Measurements from ENCODE around the gene NACA2. TPM values are rescaled to one million over a fixed set of nuclear protein-coding genes. Genes with fewer than 3 reads are reported as not detected.
"Not testable (repeated sequence)": the region's sequence is repeated elsewhere in the genome, so short reads cannot be mapped to it uniquely, and the experiment has no call there.

NACA2 gene
- polyA plus RNA-seq, 2 of the 4 experiments (the other 2 are of a cell fraction): 0.34 to 0.40 TPM

GRCh38 chr17:61575983-61576382 lies 15.0 kb downstream of the NACA2 start:
- H3K9me3 ChIP-seq: peaks cover 6% of the 10 kb centered on the region; the same call in 2 of the 3 replicates
- 96% methylated on average over 2 of the region's 2 CpGs for WGBS (ENCODE audit: missing lambda C conversion rate)
- no peak overlapping the region for H3K4me3 ChIP-seq
- CTCF ChIA-PET: interaction anchor here (0.5 to 9.8 kb wide), 9 partner anchors 9 to 604 kb away, joined by 3 to 357 read pairs (median 3); no protein-coding TSS in a partner anchor
- no peak overlapping the region for H3K4me2 ChIP-seq
- H3K27ac ChIP-seq: no peak overlapping the region
- peaks cover 23% of the 10 kb centered on the region for H3K4me1 ChIP-seq
- no peak for ATAC-seq
- TF ChIP-seq TFCP2L1 (CRISPR knock-in tag; IDR thresholded peaks at IDR 0.05): no peak
- TF ChIP-seq HOXA7 (CRISPR knock-in tag; IDR thresholded peaks at IDR 0.05): no peak
- no peak for TF ChIP-seq HOXB5 (CRISPR knock-in tag; IDR thresholded peaks at IDR 0.05)
- TF ChIP-seq E2F6 (IDR thresholded peaks at IDR 0.05; ENCODE audit: borderline replicate concordance, low read depth): no peak
- TF ChIP-seq CEBPB (IDR thresholded peaks at IDR 0.05): no peak
- no peak for TF ChIP-seq RARB (CRISPR knock-in tag; IDR thresholded peaks at IDR 0.05)
- TF ChIP-seq HMGXB4 (CRISPR knock-in tag; IDR thresholded peaks at IDR 0.05; ENCODE audit: borderline replicate concordance): no peak
- TF ChIP-seq, protein P1, sequence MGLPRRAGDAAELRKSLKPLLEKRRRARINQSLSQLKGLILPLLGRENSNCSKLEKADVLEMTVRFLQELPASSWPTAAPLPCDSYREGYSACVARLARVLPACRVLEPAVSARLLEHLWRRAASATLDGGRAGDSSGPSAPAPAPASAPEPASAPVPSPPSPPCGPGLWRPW (IDR thresholded peaks at IDR 0.05): no peak
- TF ChIP-seq SREBF2 (IDR thresholded peaks at IDR 0.05): no peak
- TF ChIP-seq BHLHE40 (IDR thresholded peaks at IDR 0.05; ENCODE audit: low read depth, low read length): no peak
- no peak for TF ChIP-seq ESRRA (IDR thresholded peaks at IDR 0.05; ENCODE audit: borderline replicate concordance, low read length)
- no peak for DNase-seq (ENCODE audit: low read depth in 1 of 2, low spot score in 1 of 2)
- POLR2A ChIA-PET: interaction anchor here (2.9 kb wide), 1 partner anchor 164 kb away, joined by 21 read pairs; no protein-coding TSS in a partner anchor
- FAIRE-seq: peak; percentile 18

GRCh38 chr17:61575352-61575975 lies 15.6 kb downstream of the NACA2 start:
- ChIA-PET POLR2A (interaction anchor here (2.9 kb wide), 1 partner anchor 163 kb away, joined by 21 read pairs; no protein-coding TSS in a partner anchor), CTCF (interaction anchor here (0.5 to 9.8 kb wide), 25 partner anchors 8 to 633 kb away, joined by 3 to 357 read pairs (median 4); no protein-coding TSS in a partner anchor)
- 55% methylated on average over 5 of the region's 5 CpGs for WGBS (ENCODE audit: missing lambda C conversion rate)
- H3K4me1 ChIP-seq: peaks cover 18% of the 10 kb centered on the region
- FAIRE-seq: peak; percentile 7
- no peak for TF ChIP-seq ZC3H11A (IDR thresholded peaks at IDR 0.05)
- no peak for TF ChIP-seq FOSL2 (IDR thresholded peaks at IDR 0.05)
- peak; percentile 64 for TF ChIP-seq FOSL2 (CRISPR knock-in tag; IDR thresholded peaks at IDR 0.05)
- no peak for DNase-seq (ENCODE audit: low read depth in 1 of 2, low spot score in 1 of 2)
- H3K9me3 ChIP-seq: peaks cover 11% of the 10 kb centered on the region
- peak overlapping the region; percentile 57 to 72 for H3K27ac ChIP-seq
- ATAC-seq: peak; percentile 71 to 75
- H3K4me2 ChIP-seq: peak overlapping the region; percentile 60
- H3K4me3 ChIP-seq: no peak overlapping the region

- peak; percentile 80 to 88 for DNase-seq (ENCODE audit: low read depth in 1 of 2, low spot score in 1 of 2)
- H3K27ac ChIP-seq: peak overlapping the region; percentile 57 to 72
These were observed 16.3 kb downstream of the NACA2 start for GRCh38 chr17:61574542-61575351.

GRCh38 chr17:61572547-61572946 lies 18.5 kb downstream of the NACA2 start:
- CTCF ChIA-PET: interaction anchor here (1.2 to 9.8 kb wide), 5 partner anchors 11 to 645 kb away, joined by 3 to 357 read pairs (median 20); no protein-coding TSS in a partner anchor
- POLR2A ChIA-PET; H3K27ac ChIP-seq; H3K4me2 ChIP-seq; FAIRE-seq; ATAC-seq; H3K4me3 ChIP-seq; DNase-seq (ENCODE audit: low read depth in 1 of 2, low spot score in 1 of 2): not testable (repeated sequence)
- H3K4me1 ChIP-seq: peaks cover 34% of the 10 kb centered on the region
- WGBS (ENCODE audit: missing lambda C conversion rate): 98% methylated on average over 7 of the region's 7 CpGs
- H3K9me3 ChIP-seq: peaks cover 24% of the 10 kb centered on the region

More at GRCh38 chr17:61574542-61575351, 16.3 kb downstream of the NACA2 start:
- POLR2A ChIA-PET: interaction anchor here (0.9 to 2.9 kb wide), 2 partner anchors 23 to 163 kb away, joined by 12 to 21 read pairs; no protein-coding TSS in a partner anchor
- FAIRE-seq: peak; percentile 28
- TF ChIP-seq SMC3 (IDR thresholded peaks at IDR 0.05): peak; percentile 97
- TF ChIP-seq HOXB13 (CRISPR knock-in tag; IDR thresholded peaks at IDR 0.05; ENCODE audit: low read depth): 0 out of 2 replicates have a peak, but pooled peaks have one; percentile 32
- no peak for TF ChIP-seq RARB (CRISPR knock-in tag; IDR thresholded peaks at IDR 0.05)
- peak; percentile 89 for TF ChIP-seq CTCF (IDR thresholded peaks at IDR 0.05)
- peak; percentile 98 for TF ChIP-seq RAD21 (conservative IDR thresholded peaks at IDR 0.05 in 1 of 2, IDR thresholded peaks at IDR 0.05 in 1 of 2)
- H3K4me3 ChIP-seq: no peak overlapping the region
- peak; percentile 98 to 99 for ATAC-seq
- peaks cover 16% of the 10 kb centered on the region for H3K4me1 ChIP-seq
- 8% methylated on average over 9 of the region's 9 CpGs for WGBS (ENCODE audit: missing lambda C conversion rate)
- H3K4me2 ChIP-seq: peak overlapping the region; percentile 60
- H3K9me3 ChIP-seq: peaks cover 18% of the 10 kb centered on the region
- CTCF ChIA-PET: interaction anchor here (0.6 to 9.8 kb wide), 40 partner anchors 9 to 633 kb away, joined by 3 to 357 read pairs (median 4); partner anchors contain the start of gene TBX2
